22Rv1 (cell line): Measurements from ENCODE around the gene CDKN2A.
"Not testable (repeated sequence)": the region's sequence is repeated elsewhere in the genome, so short reads cannot be mapped to it uniquely, and the experiment has no call there.

Source experiments
- ZFX ChIP-seq: fragments of 450-650 bp; IDR thresholded peaks from 2 replicates; pipeline ENCODE4 v1.6.1; 2017; ENCODE audit warnings: antibody characterized with exemption, borderline replicate concordance
- TF ChIP-seq, protein P1 (sequence below): fragments of 450-650 bp; IDR thresholded peaks from 2 replicates; pipeline ENCODE4 v1.5.1; 2017; ENCODE audit warnings: mild to moderate bottlenecking

DNA sequence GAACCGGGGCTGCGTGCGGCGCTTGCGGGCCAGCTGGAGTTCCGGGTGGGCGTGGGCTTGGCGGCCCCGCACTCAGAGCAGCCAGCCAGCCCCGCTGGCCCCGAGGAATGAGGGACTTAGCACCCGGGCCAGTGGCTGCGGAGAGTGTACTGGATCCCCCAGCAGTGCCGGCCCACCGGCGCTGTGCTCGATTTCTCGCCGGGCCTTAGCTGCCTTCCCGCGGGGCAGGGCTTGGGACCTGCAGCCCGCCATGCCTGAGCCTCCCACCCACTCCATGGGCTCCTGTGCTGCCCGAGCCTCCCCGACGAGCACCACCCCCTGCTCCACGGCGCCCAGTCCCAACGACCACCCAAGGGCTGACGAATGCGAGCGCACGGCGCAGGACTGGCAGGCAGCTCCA lies 34.9 kb downstream of the CDKN2A start:
- TF ChIP-seq, protein P1, sequence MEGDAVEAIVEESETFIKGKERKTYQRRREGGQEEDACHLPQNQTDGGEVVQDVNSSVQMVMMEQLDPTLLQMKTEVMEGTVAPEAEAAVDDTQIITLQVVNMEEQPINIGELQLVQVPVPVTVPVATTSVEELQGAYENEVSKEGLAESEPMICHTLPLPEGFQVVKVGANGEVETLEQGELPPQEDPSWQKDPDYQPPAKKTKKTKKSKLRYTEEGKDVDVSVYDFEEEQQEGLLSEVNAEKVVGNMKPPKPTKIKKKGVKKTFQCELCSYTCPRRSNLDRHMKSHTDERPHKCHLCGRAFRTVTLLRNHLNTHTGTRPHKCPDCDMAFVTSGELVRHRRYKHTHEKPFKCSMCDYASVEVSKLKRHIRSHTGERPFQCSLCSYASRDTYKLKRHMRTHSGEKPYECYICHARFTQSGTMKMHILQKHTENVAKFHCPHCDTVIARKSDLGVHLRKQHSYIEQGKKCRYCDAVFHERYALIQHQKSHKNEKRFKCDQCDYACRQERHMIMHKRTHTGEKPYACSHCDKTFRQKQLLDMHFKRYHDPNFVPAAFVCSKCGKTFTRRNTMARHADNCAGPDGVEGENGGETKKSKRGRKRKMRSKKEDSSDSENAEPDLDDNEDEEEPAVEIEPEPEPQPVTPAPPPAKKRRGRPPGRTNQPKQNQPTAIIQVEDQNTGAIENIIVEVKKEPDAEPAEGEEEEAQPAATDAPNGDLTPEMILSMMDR: not testable (repeated sequence)
- not testable (repeated sequence) for TF ChIP-seq ZFX
